ENCODE measurements around the gene RPP40.
"Not testable (repeated sequence)": the region's sequence is repeated elsewhere in the genome, so short reads cannot be mapped to it uniquely, and the experiment has no call there.

Gene RPP40

GRCh38 chr6:5012519-5012918 is 8.7 kb upstream of the RPP40 start:
- no peak for DNase-seq

GRCh38 chr6:5011346-5011745 is 7.5 kb upstream of the RPP40 start:
- no peak for DNase-seq

- no peak for DNase-seq
Observed at GRCh38 chr6:5007531-5007930, 3.7 kb upstream of the RPP40 start.

- no peak for DNase-seq
Observed at GRCh38 chr6:5006222-5006621, 2.4 kb upstream of the RPP40 start.

- not testable (repeated sequence) for DNase-seq
Observed at GRCh38 chr6:5005038-5005433, 1.2 kb upstream of the RPP40 start.

GRCh38 chr6:5004373-5005037 is 668 bp upstream of the RPP40 start:
- no peak for DNase-seq

- no peak for DNase-seq
Observed at GRCh38 chr6:4999586-4999985, 4.3 kb downstream of the RPP40 start.

- no peak for DNase-seq
Observed at GRCh38 chr6:4997862-4998261, 6.0 kb downstream of the RPP40 start.

GRCh38 chr6:4994741-4995140 is 9.1 kb downstream of the RPP40 start:
- no peak for DNase-seq

- no peak for DNase-seq
Observed at GRCh38 chr6:4987432-4987831, 16.4 kb downstream of the RPP40 start.

GRCh38 chr6:4986999-4987398 is 16.8 kb downstream of the RPP40 start:
- DNase-seq = no peak

- no peak for DNase-seq
Observed at GRCh38 chr6:4983322-4983721, 20.5 kb downstream of the RPP40 start.

- DNase-seq = no peak
Observed at GRCh38 chr6:4981761-4982160, 22.1 kb downstream of the RPP40 start.

GRCh38 chr6:4979426-4979825 is 24.4 kb downstream of the RPP40 start:
- no peak for DNase-seq

GRCh38 chr6:4977468-4977867 is 26.4 kb downstream of the RPP40 start:
- DNase-seq = no peak

GRCh38 chr6:4975506-4975905 is 28.3 kb downstream of the RPP40 start:
- no peak for DNase-seq

- no peak for DNase-seq
Observed at GRCh38 chr6:4974962-4975361, 28.9 kb downstream of the RPP40 start.

- DNase-seq = peak; percentile 49
Observed at GRCh38 chr6:4973982-4974745, 29.7 kb downstream of the RPP40 start.

- DNase-seq = no peak
Observed at GRCh38 chr6:4973415-4973814, 30.4 kb downstream of the RPP40 start.

GRCh38 chr6:4972438-4972837 is 31.4 kb downstream of the RPP40 start:
- DNase-seq = no peak

GRCh38 chr6:4971851-4972250 is 32.0 kb downstream of the RPP40 start:
- no peak for DNase-seq

GRCh38 chr6:4970739-4971395 is 33.0 kb downstream of the RPP40 start:
- DNase-seq = no peak

GRCh38 chr6:4969609-4970285 is 34.1 kb downstream of the RPP40 start:
- DNase-seq = no peak
